Hypothalamus (tissue), 51 donors: ENCODE data around the gene NUP153.
"Not testable (repeated sequence)": the region's sequence is repeated elsewhere in the genome, so short reads cannot be mapped to it uniquely, and the experiment has no call there.

Source experiments
- DNase-seq, 51 donors: peaks; one replicate each; lab custom pipeline; 2025; lab: John Stamatoyannopoulos, UW

NUP153 gene

DNA sequence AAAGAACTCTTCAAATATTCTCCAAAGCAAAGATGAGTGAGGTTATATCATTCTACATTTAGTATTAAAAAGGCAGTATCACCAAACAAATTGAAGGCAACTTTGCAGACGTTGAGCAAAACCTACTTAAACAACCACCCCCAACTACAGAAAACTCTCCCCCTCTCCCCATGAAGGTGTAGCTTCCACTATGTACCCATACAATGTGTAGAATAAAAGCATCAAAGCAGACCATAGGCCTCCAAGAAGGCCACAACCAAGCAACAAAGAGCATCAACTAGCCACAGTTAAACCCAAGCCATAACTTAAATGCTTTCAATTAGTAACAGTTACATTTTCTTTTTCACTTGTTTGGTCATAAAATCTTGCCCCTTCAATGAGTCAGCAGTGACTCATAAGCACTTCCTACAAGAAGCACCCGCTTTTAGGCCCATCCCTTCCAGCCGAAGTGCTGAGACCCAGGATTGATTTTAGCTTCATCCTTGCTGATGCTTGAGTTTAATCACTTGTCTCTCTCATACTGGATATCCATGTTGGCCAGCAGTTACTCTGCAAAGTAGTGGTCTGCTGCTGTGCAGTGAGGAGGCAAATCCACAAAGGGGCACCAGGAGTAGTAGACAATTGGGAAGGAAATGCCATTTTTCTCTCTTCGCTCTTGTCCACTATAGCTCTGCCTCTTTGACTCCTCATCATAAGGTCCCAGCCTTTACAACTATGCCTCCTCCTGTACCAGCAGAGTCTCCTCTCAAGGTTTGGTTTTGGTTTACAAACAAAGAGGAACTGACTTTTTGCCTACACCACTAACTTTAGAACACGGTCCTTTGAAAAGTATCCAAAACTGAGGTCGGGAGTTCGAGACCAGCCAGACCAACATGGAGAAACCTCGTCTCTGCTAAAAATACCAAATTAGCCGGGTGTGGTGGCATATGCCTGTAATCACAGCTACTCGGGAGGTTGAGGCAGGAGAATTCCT is 8.4 kb upstream of the NUP153 start:
- no peak for DNase-seq

DNA sequence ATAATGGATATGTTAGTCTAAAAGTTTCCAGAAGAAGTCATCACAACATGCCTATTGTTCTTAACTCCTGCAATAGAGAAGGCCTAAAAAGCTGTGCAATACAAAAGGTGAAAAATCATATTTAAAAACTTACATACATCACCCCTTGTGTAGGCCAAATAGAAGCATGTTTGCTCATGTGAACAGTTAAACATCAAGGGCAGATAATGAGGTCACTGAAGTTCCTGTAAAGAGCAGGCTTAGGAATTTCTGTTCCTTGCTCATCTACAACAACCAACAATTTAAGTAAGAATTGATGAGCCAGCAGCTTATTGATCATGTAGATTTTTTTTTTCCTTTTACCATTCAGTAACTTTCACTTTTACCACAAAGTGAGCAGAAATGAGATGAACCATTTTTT is 7.5 kb upstream of the NUP153 start:
- no peak for DNase-seq

DNA sequence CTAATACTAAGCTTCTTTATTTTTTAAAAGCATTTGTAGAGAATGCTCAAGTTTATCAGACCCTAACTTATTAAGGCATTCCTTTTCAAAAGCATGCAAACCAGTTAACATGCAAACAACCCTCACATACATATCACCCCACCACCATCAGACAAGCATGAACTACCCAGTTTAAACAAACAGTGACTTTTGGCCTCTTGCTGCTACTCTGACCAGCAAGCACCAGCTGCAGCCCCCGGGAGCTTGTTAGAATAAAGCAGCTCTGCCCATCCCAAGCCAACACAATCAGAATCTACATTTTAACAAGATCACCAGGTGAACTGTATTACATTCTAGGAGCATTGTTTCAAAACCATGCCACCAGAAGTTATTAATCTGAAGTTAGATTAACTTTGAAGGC is 5.9 kb upstream of the NUP153 start:
- no peak for DNase-seq

DNA sequence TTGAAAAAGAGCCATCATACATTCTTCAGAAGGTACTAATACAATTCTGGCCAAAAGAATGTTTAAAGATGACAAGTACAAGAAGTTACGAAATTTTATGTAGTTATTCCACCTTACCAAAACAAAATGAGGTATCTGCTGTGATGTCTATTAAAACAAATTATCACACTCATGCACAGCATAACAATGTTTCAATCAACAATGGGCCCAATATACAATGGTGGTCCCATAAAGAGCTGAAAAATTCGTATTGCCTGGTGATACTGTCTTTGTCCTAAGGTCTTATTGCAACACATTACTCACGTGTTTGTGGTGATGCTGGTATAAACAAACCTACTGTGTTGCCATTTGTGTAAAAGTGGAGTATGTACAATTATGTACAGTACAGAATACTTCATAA is 3.6 kb upstream of the NUP153 start:
- DNase-seq: no peak

DNA sequence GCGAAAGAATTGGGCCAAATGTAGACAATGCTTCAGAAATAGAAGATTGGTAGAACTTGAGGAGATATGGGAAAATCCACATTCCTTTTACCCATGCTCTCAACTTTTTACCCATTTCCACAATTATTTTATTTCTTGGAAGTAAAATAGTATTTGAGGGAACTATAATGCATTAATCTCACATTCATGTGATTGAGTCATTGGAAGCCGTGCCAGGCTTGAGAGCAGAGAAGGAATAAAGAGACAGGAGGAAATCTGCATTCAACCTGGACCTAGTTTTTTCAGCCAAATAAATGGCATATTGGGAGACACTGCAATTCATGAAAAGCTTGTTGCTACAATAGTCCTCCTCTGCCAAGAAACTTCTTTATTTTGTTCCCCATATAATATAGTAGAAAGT is 2.8 kb upstream of the NUP153 start:
- DNase-seq: no peak

DNA sequence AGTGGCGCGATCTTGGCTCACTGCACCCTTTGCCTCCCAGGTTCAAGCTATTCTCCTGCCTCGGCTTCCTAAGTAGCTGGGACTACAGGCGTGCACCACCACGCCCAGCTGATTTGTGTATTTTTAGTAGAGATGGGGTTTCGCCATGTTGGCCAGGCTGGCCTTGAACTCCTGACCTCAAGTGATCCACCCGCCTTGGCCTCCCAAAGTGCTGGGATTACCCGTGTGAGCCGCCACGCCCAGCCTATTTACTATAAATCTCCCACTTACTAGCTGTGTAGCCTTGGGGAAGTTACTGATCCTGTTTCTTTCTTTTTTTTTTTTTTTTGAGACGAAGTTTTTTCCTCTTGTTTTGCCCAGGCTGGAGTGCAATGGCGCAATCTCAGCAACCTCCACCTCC is 1.3 kb upstream of the NUP153 start:
- DNase-seq: not testable (repeated sequence)

DNA sequence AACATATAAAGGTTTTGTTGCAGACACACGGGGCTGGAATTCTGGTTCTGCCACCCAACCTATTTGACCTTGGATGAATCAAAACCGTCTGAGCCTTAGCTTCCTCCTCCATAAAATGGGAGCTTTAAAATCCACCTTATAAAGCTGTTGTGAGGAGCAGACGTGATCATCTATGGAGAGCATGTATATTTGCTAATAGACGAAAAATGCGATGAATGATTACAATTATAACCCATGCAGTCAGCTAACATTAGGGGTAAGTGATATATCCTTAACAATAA is 586 bp upstream of the NUP153 start:
- DNase-seq: no peak

DNA sequence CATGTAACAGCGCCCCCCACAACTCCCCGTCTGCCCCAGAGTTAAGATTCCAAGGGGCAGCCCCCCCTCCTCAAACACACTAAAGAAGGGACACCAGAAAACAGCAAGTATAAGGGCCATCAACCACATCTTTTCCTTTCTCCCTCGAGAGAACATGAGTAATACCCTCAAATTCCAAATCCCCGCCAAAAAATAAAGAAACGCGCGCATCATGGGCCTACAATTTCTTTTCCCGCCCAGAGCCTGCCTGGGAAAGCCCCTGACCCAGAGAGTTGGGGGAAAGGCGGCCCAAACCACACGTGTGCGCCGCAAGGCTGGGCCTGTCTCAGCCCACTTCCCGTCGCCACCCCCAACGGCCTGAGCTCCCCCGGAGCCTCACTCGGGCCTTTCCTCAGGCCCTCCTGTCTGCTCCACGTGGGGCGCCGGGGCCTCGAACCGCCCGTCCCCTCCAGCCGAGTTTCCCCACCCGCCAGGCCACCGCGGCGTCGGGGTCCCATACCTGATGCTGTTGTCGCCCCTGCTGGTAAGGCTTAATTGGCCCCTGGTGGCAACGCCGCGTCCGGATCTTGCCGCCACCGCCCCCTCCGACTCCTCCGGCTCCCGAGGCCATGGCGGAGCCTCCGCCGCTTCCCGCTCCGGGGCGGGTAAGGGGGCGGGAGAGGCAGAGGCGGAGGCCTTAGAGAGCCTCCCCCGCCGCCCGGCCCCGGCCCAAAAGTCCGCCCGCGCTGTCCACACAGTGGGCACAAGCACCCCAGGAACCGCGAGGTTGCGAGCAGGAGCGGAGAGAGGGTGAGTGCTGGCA is 746 bp downstream of the NUP153 start:
- peak in 24 of 51 donors; percentile 28 to 67 (median 42) for DNase-seq

DNA sequence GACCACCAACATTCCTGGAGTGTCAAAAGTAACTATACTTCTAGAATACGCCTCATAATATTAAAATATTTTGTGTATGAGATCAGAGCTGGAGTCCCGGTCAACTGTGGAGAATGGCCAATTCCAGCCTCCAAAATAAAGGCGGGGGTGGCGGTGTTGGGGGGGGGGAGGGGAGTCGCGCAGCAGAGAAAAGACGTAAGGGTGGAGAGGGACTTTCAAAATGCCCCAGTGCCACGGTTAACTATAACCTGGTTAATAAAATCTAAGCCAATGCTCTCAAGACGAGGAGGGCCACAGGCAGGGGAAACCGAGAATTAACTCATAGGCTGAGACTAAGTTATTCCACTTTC is 1.3 kb downstream of the NUP153 start:
- peak in 3 of 51 donors; percentile 3 to 37 (median 7) for DNase-seq

DNA sequence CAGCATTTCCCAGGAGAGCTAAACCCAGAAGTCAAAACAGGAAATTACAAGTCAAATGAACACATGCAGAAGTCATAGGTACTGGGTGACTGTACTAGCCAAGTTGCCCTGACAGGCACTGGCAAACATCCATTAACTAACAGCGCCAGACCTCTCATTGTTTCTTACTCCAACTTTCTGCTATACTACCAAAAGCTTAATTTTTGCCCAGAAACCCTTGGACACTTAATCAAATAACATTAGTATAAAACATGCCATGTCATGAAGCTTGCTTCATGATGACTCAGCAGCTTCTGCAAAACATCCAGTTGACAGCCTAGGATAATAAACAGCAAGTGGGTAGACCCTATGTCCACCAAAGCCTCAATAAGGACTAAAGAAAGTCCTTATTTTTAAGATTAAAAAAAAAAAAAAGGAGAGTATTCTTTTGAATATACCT is 3.5 kb downstream of the NUP153 start:
- DNase-seq: no peak

DNA sequence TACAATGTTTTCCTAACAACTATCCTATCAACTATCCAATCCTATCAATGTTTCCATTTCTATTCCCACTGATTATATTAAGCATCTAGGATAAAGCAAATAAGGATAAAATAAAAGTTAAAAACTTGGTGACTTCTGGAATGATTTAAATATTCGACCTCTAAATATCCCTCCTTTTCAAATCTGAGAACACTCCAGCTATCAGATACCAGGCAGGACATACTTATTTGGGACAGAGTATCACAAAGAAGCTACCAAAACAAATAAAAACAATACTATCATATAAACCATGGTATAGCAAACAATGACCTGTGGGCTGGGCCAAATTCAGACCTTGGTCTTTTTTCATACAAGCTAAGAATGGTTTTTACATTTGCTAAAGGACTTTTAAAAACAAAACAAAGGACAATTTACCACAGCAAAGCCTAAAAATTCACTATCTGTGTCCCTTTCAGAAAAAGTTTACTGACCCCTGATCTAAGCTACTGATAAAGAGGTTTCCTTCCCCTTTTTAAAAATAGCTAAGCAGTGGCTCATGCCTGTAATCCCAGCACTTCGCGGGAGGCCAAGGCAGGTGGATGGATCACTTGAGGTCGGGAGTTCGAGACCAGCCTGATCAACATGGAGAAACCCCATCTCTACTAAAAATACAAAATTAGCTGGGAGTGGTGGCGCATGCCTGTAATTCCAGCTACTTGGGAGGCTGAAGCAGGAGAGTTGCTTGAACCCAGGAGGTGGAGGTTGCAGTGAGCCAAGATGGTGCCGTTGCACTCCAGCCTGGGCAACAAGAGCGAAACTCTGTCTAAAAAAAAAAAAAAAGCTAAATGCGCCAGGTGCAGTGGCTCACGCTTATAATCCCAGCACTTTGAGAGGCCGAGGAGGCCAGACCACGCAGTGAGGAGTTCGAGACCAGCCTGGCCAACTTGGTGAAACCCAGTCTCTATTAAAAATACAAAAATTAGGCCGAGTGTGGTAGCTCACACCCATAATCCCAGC is 6.0 kb downstream of the NUP153 start:
- no peak for DNase-seq

DNA sequence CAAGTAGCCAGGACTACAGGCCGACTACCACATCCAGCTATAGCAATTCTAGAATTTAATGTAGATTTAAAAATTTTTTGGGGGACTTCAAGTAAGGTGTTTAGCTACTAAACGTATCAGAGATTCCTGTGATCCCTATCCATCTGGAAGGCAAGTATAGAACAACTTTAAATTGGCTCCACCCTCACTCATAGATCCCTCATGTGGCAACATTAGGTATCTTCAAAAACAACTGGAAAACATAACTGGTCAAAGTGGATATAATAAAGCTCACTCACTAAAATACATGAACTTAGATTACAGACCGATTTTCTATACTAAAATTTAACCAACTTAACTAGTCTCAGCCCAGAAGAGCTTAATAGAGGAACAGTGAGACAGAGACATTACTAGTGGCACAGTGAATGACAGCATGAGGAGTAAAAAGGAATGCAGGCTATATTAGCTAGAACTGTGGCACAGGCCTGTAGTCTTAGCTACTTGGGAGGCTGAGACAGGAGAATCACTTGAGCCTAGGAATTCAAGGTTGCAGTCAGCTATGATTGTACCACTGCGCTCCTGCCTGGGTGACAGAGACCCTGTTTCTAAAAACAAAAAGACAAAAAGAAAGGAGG is 14.7 kb downstream of the NUP153 start:
- no peak for DNase-seq

DNA sequence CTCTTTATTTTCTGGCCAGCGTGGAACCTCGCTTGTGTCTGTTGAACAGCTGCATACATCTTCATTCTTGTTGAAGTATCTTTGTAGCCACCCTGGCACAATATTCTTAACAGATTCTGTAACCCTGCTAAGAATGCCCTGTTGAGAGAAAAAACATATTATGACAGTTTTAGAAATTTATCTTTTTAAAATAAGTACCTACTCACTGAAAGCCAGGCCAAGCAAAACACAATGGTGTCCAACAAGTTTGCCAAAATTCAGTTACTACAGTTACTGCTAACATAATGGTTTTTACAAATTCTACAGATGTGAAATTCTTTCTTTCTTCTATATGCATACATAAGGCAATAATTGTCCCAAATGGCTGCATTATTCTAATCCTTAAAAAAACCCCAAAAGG is 18.2 kb downstream of the NUP153 start:
- DNase-seq: no peak

DNA sequence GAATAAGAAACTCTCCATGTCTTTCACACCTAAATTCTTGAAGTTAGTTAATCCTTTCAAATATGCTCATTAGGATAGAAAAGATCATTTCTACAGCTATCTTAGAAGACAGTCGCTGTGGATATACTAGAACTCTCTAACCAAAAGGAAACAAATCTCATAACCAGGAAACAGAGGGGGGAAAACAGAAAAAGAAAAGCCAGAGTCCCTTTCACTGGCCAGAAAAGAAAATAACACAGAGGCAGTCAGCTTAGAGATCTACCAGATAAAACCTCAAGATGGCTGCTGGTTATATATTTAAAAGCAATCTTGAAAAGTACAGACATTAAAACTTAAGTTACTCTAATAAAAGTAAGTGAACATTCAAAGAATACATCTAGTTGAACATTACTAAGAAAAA is 19.6 kb downstream of the NUP153 start:
- DNase-seq: no peak

DNA sequence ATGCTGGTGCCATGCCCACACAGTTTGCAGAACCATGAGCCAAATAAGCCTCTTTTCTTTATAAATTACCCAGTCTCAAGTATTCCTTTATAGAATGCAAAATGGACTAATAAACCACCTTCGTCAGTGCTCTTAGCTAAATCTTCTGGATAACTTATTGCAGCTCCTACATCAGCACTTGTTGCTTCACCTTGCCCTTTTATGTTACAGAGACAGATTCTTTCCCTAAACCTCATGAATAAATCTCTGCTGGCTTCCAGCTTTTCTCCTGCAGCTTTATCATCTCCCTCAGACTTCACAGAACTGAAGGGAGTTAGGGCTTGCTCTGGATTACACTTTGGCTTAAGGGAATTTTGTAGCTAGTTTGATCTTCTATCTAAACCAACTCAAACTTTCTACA is 22.6 kb downstream of the NUP153 start:
- no peak for DNase-seq

DNA sequence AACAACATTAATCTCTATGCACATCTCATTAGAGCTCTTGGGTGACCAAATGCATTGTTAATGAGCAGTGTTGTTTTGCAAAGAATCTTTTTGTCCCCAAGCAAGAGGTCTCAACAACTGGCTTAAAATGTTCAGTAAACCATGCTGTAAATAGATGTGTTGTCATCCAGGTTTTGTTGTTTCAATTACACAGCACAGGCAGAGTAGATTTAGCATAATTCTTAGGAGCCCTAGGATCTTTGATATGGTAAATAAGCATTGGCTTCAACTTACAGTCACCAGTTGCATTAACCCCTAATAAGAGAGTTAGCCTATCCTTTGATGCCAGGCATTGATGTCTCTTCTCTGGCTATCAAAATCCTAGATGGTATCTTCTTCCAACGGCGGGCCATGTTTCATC is 23.3 kb downstream of the NUP153 start:
- DNase-seq: no peak

DNA sequence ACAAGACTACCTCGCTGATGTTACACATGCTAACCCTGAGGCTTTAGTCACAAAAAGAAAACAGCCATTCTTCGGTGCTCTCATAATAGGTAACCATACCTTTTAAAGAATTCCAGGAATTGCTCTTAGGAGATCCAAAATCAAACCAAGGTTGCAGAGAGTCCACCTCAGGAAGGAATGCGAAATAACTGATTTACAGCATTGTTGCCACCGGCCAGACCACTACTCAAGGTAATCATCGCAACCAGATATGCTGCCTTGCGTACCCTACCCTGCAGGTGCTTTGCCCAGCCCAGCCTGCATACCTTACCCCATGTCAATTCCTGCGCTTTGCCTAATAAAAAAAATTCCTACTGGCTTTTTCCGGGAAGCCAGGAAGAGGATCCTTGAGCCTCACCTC is 27.0 kb downstream of the NUP153 start:
- no peak for DNase-seq

DNA sequence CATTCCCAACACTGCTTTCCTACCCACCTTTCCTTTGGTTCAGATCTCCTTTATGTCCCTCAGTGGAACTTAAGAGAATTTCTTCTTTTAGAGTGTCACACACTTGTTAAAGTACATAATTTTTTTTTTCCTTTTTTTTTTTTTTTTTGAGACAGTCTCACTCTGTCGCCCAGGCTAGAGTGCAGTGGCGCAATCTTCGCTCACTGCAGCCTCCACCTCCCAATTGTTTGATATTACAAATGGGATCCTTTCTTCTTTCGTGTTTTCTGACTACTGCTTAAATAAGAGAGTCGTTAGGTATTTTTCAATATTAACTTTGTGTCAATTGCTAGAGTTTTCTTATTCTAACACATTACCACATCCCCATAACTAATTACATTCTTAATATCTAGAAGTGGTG is 29.1 kb downstream of the NUP153 start:
- no peak for DNase-seq

DNA sequence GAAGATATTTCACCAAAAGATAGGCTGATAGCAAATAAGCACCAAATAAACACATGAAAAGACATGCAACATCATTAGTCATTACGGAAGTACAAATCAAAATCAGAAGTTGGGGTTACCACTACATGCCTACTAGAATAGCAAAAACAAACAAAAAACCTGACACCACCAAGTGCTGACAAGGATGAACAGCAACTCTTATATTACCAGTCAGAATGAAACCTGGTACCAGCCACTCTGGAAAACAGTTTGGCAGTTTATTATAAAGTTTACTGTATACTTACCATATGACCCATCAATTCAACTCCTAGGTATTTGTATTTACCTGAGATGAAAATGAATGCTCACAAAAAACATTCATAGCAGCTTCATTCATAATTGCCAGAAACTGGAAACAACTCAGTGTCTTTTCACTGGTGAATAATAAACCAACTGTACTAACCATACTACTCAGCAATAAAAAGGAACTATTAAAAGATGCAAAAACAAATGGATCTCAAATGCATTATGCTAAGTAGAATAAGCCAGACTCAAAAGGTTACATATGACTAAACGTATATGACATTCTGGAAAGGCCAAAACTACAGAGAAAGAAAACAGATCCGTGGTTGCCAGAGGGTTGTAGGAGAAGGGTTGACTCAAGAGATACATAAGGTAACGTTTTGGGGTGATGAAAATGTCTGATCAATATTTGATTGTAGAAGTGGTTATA is 33.0 kb downstream of the NUP153 start:
- no peak for DNase-seq
